ENCODE results near the gene ISCU.

DNA sequence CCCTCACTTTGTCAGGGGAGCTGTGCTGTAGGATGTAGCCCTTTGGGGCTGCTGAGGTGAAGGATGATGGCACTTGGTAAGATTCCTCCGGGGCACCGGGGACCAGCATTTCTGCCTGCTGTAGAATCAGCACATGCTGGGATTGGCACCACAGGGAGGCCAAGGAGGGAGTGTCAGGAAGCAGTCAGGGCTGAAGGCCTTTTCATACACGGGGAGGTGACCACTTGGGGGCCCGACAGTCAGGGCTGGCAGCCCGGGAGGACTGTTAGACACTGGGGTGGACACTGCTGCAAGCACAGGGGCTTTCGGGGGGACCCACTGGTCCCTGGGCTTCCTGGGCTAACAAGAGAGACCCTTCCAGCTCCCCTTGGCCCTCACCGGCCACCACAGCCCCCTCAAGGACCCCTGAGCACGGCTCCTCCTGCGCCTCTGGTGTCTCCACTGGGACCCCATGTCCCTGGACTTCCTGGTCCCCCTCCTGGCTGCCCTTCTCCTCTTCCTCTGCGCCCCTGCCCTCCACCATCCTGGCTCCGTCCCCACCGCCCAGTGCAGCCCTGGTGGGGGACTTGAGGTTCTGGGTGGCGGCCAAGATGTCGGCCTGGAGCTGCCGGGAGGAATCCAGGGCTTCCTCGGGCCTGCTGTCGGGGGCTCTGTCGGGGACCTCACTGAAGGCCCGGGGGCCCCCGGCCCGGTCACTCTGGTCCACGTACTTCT lies 29.0 kb downstream of the ISCU start:
- TF ChIP-seq, protein P1, sequence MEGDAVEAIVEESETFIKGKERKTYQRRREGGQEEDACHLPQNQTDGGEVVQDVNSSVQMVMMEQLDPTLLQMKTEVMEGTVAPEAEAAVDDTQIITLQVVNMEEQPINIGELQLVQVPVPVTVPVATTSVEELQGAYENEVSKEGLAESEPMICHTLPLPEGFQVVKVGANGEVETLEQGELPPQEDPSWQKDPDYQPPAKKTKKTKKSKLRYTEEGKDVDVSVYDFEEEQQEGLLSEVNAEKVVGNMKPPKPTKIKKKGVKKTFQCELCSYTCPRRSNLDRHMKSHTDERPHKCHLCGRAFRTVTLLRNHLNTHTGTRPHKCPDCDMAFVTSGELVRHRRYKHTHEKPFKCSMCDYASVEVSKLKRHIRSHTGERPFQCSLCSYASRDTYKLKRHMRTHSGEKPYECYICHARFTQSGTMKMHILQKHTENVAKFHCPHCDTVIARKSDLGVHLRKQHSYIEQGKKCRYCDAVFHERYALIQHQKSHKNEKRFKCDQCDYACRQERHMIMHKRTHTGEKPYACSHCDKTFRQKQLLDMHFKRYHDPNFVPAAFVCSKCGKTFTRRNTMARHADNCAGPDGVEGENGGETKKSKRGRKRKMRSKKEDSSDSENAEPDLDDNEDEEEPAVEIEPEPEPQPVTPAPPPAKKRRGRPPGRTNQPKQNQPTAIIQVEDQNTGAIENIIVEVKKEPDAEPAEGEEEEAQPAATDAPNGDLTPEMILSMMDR (conservative IDR thresholded peaks at IDR 0.05), result no peak
- TF ChIP-seq EZH2 (IDR thresholded peaks at IDR 0.05; ENCODE audit: low read depth), result no peak

All from PC-9 (cell line).